22Rv1 (cell line): ENCODE measurements around the gene CRYBB1.

Experiments used
- CTCF ChIP-seq: fragments of 450-650 bp; IDR thresholded peaks from 2 replicates; pipeline ENCODE4 v1.5.1; 2017; ENCODE audit warnings: mild to moderate bottlenecking
- ZFX ChIP-seq: fragments of 450-650 bp; IDR thresholded peaks from 2 replicates; pipeline ENCODE4 v1.6.1; 2017; ENCODE audit warnings: antibody characterized with exemption, borderline replicate concordance

GRCh38 chr22:26556904-26557303 is 60.9 kb downstream of the CRYBB1 start:
- TF ChIP-seq CTCF (no peak), ZFX (no peak)
